SK-N-SH (cell line): Measurements from ENCODE around the gene RPAP3.

Experiments
- CTCF ChIP-seq: fragments of 200-600 bp; sonication (generic); IDR thresholded peaks from 2 replicates; pipeline ENCODE4 v1.6.1; 2017; ENCODE audit warnings: antibody characterized with exemption, mild to moderate bottlenecking, moderate library complexity
- EP300 ChIP-seq, 2 experiments: IDR thresholded peaks; 2 replicates each; pipeline versions ENCODE4 v1.4.0 to v1.6.1; 2012; ENCODE audit warnings: borderline replicate concordance in 1 of 2, low read depth in 1 of 2, low read length in 1 of 2
- EZH2phosphoT487 ChIP-seq: fragments of 200-600 bp; sonication (generic); IDR thresholded peaks from 2 replicates; pipeline ENCODE4 v1.6.1; 2017; ENCODE audit warnings: low read depth, mixed run types, mild to moderate bottlenecking, antibody characterized with exemption, moderate library complexity, borderline replicate concordance
- SIN3A ChIP-seq: IDR thresholded peaks from 2 replicates; pipeline ENCODE4 v1.6.1; 2012; ENCODE audit warnings: low read depth, mild to moderate bottlenecking, low read length, moderate library complexity, borderline replicate concordance
- TAF1 ChIP-seq: IDR thresholded peaks from 2 replicates; pipeline ENCODE4 v1.6.1; 2012; ENCODE audit warnings: low read depth, mild to moderate bottlenecking, low read length, moderate library complexity, borderline replicate concordance

- TF ChIP-seq CTCF (no peak), EZH2phosphoT487 (no peak), SIN3A (no peak), TAF1 (no peak), EP300 (IDR thresholded peaks at IDR 0.05; ENCODE audit: borderline replicate concordance in 1 of 2, low read depth in 1 of 2, low read length in 1 of 2) (no peak)
Measured at GRCh38 chr12:47621960-47622359, 83.9 kb downstream of the RPAP3 start.
